Activated T-cell treated with anti-CD3 and anti-CD28 coated beads, Interleukin-2, amount 50 U/mL, for 1 hour (primary cell): ENCODE measurements around the gene ABCA13.
"Not testable (repeated sequence)": the region's sequence is repeated elsewhere in the genome, so short reads cannot be mapped to it uniquely, and the experiment has no call there.

ENCODE experiments used
- DNase-seq: peaks from one replicate; pipeline ENCODE4 v3.0.0-alpha.2; 2020

Gene ABCA13

GRCh38 chr7:48171202-48171601 is at the start of gene ABCA13:
ABCA13 (plus strand) TSS chr7:48171458; CDS start chr7:48171484, 26 bp downstream.
- DNase-seq: no peak

GRCh38 chr7:48126037-48126436 is 45.2 kb upstream of the ABCA13 start:
- no peak for DNase-seq

- DNase-seq: no peak
Observed at GRCh38 chr7:48130658-48131108, 40.6 kb upstream of the ABCA13 start.

GRCh38 chr7:48132792-48133191 is 38.5 kb upstream of the ABCA13 start:
- DNase-seq: no peak

- no peak for DNase-seq
Observed at GRCh38 chr7:48139459-48139858, 31.8 kb upstream of the ABCA13 start.

GRCh38 chr7:48140001-48140681 is 31.1 kb upstream of the ABCA13 start:
- no peak for DNase-seq

GRCh38 chr7:48141521-48141920 is 29.7 kb upstream of the ABCA13 start:
- no peak for DNase-seq

GRCh38 chr7:48144291-48144768 is 26.9 kb upstream of the ABCA13 start:
- no peak for DNase-seq

GRCh38 chr7:48147078-48147591 is 24.1 kb upstream of the ABCA13 start:
- DNase-seq: no peak

GRCh38 chr7:48147690-48148089 is 23.6 kb upstream of the ABCA13 start:
- not testable (repeated sequence) for DNase-seq

- DNase-seq: no peak
Observed at GRCh38 chr7:48148311-48148710, 22.9 kb upstream of the ABCA13 start.

GRCh38 chr7:48149058-48149457 is 22.2 kb upstream of the ABCA13 start:
- no peak for DNase-seq

GRCh38 chr7:48150086-48150485 is 21.2 kb upstream of the ABCA13 start:
- no peak for DNase-seq

GRCh38 chr7:48154792-48155413 is 16.4 kb upstream of the ABCA13 start:
- DNase-seq: no peak

- no peak for DNase-seq
Observed at GRCh38 chr7:48158404-48158803, 12.9 kb upstream of the ABCA13 start.

- no peak for DNase-seq
Observed at GRCh38 chr7:48161407-48162125, 9.7 kb upstream of the ABCA13 start.

GRCh38 chr7:48165157-48165556 is 6.1 kb upstream of the ABCA13 start:
- DNase-seq: no peak

GRCh38 chr7:48168159-48168558 is 3.1 kb upstream of the ABCA13 start:
- no peak for DNase-seq

GRCh38 chr7:48170506-48170905 is 752 bp upstream of the ABCA13 start:
- no peak for DNase-seq

- no peak for DNase-seq
Observed at GRCh38 chr7:48173313-48173712, 2.1 kb downstream of the ABCA13 start.

- DNase-seq: no peak
Observed at GRCh38 chr7:48173756-48174382, 2.6 kb downstream of the ABCA13 start.

- no peak for DNase-seq
Observed at GRCh38 chr7:48175019-48175418, 3.8 kb downstream of the ABCA13 start.

- no peak for DNase-seq
Observed at GRCh38 chr7:48176356-48176893, 5.2 kb downstream of the ABCA13 start.
